ENCODE data around the gene CMPK1. TPM values are rescaled to one million over a fixed set of nuclear protein-coding genes. Genes with fewer than 3 reads are reported as not detected.

Gene CMPK1
- total RNA-seq, 1 donor = 120 TPM

DNA sequence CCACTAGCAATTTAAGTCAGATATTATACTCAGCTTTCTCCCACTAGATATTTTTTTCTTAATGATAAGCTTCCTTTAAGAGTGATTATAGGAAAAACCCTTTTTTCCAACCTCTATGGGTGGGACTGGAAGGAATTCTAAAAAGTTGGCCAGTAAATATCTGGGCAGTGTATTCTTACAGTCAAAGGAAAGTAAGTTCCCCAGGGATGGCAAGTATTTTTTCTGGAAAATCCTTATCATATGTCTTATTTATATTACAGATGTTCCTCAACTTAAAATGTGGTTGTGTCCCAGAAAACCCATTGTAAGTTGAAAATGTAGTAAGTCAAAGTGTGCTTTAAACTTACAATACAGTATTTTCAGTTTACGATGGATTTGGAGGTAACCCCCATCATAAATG is 29.2 kb downstream of the CMPK1 start:
- no peak overlapping the region for H3K4me3 ChIP-seq (ENCODE audit: low read depth, low read length)
- DNase-seq (ENCODE audit: low read depth) = no peak
- TF ChIP-seq, protein P1, sequence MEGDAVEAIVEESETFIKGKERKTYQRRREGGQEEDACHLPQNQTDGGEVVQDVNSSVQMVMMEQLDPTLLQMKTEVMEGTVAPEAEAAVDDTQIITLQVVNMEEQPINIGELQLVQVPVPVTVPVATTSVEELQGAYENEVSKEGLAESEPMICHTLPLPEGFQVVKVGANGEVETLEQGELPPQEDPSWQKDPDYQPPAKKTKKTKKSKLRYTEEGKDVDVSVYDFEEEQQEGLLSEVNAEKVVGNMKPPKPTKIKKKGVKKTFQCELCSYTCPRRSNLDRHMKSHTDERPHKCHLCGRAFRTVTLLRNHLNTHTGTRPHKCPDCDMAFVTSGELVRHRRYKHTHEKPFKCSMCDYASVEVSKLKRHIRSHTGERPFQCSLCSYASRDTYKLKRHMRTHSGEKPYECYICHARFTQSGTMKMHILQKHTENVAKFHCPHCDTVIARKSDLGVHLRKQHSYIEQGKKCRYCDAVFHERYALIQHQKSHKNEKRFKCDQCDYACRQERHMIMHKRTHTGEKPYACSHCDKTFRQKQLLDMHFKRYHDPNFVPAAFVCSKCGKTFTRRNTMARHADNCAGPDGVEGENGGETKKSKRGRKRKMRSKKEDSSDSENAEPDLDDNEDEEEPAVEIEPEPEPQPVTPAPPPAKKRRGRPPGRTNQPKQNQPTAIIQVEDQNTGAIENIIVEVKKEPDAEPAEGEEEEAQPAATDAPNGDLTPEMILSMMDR (IDR thresholded peaks at IDR 0.05; ENCODE audit: insufficient read depth, low read depth, low read length) = no peak

DNA sequence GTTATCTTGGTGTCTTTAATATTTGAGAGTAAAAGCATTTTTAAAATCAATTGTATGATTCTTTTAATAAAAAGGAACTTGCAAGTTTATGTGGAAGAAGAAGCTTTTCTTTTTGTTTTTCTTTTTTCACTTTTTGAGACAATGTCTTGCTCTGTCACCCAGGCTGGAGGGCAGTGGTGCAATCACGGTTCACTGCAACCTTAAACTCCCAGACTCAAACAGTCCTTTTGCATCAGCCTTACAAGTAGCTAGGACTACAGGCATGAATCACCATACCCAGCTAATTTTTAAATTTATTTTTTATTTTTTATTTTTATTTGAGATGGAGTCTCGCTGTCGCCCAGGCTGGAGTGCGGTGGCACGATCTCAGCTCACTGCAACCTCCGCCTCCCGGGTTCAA is 34.1 kb downstream of the CMPK1 start:
- no peak for DNase-seq (ENCODE audit: low read depth)
- H3K4me3 ChIP-seq (ENCODE audit: low read depth, low read length) = no peak overlapping the region
- TF ChIP-seq, protein P1 (IDR thresholded peaks at IDR 0.05; ENCODE audit: insufficient read depth, low read depth, low read length) = no peak

DNA sequence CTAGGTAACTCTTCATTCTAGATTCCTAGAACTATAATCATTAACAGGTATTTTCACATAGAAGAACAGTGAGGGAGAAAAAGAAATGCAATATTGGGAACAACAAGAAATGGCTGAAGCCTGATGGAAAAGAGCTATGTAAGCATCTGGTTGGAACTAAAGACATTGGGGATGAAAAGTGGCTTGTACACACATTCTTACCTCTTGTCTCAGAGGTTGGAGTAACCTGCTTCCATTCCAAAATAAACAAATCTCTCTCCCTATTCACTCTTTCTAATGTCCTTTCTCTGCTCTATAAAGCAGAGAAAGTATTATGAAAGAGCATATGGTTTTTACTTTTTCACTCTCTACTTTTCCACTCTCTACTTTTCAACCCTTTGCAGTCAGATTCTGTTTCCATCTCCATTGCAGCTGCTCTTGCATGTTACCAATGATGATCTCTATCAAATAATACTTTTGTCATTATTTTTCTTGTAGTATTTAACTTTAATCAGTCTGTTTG is 37.5 kb downstream of the CMPK1 start:
- TF ChIP-seq, protein P1 (IDR thresholded peaks at IDR 0.05; ENCODE audit: insufficient read depth, low read depth, low read length) = no peak
- DNase-seq (ENCODE audit: low read depth) = no peak
- no peak overlapping the region for H3K4me3 ChIP-seq (ENCODE audit: low read depth, low read length)

DNA sequence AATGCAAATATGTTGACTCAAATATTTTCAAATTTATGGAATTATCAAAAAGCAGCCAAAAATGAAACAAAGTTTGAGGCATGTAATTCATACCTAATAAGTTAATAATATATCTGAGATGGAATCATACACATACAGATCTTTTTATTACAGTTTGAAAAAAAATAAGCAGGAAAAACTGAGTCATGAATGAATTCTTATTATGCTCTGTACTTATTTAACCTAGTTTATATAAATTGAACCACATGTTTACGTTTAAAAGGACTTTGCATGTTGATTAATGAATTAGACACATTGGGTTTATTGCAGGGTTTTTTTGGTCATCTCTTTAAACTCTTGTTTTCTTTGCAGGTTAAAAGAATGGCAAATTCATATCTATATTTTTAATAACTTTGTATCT is 40.9 kb downstream of the CMPK1 start:
- TF ChIP-seq, protein P1 (IDR thresholded peaks at IDR 0.05; ENCODE audit: insufficient read depth, low read depth, low read length) = no peak
- H3K4me3 ChIP-seq (ENCODE audit: low read depth, low read length) = no peak overlapping the region
- DNase-seq (ENCODE audit: low read depth) = no peak

DNA sequence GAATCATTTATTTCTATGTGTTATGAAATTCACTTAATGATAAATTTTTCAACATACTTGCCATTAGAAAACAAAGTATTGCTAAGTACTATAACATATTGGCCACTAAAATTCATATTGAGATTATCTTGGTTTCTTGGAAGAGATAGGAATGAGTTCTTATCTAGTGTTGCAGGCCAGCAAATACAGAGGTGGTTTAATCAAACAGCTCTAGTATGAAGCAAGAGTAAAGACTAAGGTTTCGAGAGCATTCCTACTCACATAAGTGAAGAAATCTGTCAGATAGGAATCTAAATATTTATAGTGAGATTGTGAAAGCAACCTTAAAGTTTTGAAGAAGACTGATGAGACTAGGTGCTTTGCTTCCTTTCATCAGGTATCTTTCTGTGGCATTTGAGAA is 44.6 kb downstream of the CMPK1 start:
- TF ChIP-seq, protein P1 (IDR thresholded peaks at IDR 0.05; ENCODE audit: insufficient read depth, low read depth, low read length) = no peak
- DNase-seq (ENCODE audit: low read depth) = peak; percentile 80
- no peak overlapping the region for H3K4me3 ChIP-seq (ENCODE audit: low read depth, low read length)

DNA sequence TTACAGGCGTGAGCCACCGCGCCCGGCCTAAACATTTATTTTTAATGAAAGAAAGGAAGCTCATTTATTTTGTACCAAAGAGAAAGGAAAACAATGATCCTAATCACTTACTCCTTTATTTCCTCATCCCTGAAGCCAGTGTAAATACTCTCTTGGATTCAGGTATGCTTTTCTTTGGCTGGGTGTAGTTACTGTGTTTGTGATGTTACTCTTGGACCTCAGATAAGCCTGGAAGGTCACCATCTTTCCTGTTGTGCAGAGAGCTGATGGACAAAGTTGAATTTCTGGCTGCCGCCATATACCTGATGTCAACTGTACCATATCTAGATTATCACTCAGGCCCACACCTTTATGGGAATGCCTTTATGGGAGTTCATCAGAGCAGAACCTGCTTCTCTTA is 47.1 kb downstream of the CMPK1 start:
- DNase-seq (ENCODE audit: low read depth) = no peak
- TF ChIP-seq, protein P1 (IDR thresholded peaks at IDR 0.05; ENCODE audit: insufficient read depth, low read depth, low read length) = no peak
- no peak overlapping the region for H3K4me3 ChIP-seq (ENCODE audit: low read depth, low read length)

DNA sequence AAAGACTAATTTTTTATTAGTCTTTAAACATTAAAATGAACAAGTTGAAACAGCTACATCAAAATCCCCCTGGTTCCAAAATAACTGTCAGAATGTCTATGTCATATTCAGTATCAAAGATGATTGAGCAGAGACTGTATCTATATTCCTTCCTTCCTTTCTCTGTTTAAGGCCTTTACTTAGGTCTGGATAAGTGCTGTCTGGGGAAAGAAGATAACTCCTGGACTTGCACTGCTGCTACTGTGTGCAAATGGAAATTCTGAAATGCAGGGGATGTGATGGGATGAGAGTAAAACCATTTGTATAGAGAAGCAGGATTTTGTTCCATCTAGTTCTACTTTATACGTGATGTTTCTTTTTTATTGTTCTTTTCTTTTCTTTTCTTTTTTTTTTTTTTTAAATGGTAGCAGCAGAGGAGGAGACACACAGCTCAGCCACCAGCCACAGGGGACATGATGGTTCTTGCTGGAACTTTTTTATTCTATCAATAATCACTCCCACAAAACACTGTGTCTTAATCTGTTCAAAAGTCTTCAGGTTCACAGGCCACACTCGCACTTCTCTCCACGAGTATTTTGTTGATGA is 48.9 kb downstream of the CMPK1 start:
- TF ChIP-seq, protein P1 (IDR thresholded peaks at IDR 0.05; ENCODE audit: insufficient read depth, low read depth, low read length) = no peak
- no peak for DNase-seq (ENCODE audit: low read depth)
- H3K4me3 ChIP-seq (ENCODE audit: low read depth, low read length) = no peak overlapping the region
